ENCODE data around the gene LEPROT.

- TF ChIP-seq CTCF (IDR thresholded peaks at IDR 0.05; ENCODE audit: low read depth, low read length, missing input control) (no peak), EGR1 (IDR thresholded peaks at IDR 0.05; ENCODE audit: low read depth in 2 of 2) (no peak), GABPA (IDR thresholded peaks at IDR 0.05 in 1 of 2, conservative IDR thresholded peaks at IDR 0.05 in 1 of 2) (no peak), YY1 (IDR thresholded peaks at IDR 0.05) (no peak), ZBTB33 (IDR thresholded peaks at IDR 0.05) (no peak), JUND (IDR thresholded peaks at IDR 0.05) (no peak), REST (IDR thresholded peaks at IDR 0.05) (no peak), RXRA (IDR thresholded peaks at IDR 0.05) (no peak), HNF4G (IDR thresholded peaks at IDR 0.05) (no peak), SP1 (IDR thresholded peaks at IDR 0.05) (no peak), RAD21 (IDR thresholded peaks at IDR 0.05) (no peak), TAF1 (conservative IDR thresholded peaks at IDR 0.05) (no peak)
- TF ChIP-seq, protein P1, sequence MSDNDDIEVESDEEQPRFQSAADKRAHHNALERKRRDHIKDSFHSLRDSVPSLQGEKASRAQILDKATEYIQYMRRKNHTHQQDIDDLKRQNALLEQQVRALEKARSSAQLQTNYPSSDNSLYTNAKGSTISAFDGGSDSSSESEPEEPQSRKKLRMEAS (IDR thresholded peaks at IDR 0.05), result no peak
- TF ChIP-seq, protein P2, sequence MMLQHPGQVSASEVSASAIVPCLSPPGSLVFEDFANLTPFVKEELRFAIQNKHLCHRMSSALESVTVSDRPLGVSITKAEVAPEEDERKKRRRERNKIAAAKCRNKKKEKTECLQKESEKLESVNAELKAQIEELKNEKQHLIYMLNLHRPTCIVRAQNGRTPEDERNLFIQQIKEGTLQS (IDR thresholded peaks at IDR 0.05), result no peak
Measured at GRCh38 chr1:65458730-65459396, 38.4 kb downstream of the LEPROT start.

Measured in liver (tissue), 3 donors.